Fibroblast of pulmonary artery (primary cell): ENCODE data around the gene TM9SF4.

Experiments used
- DNase-seq: peaks from one replicate; pipeline ENCODE4 v3.0.0-alpha.2; 2010; ENCODE audit warnings: low read depth
- H3K4me3 ChIP-seq: replicated peaks from 2 replicates; pipeline ENCODE4 v1.5.1; 2011; ENCODE audit warnings: low read depth, mild to moderate bottlenecking, control low read depth, low read length, moderate library complexity
- TF ChIP-seq, protein P1 (sequence below): IDR thresholded peaks from 2 replicates; pipeline ENCODE4 v1.5.1; 2011; ENCODE audit warnings: mild to moderate bottlenecking, control low read depth, low read length, inconsistent platforms; ENCODE audit errors: missing control alignments

The TM9SF4 gene

DNA sequence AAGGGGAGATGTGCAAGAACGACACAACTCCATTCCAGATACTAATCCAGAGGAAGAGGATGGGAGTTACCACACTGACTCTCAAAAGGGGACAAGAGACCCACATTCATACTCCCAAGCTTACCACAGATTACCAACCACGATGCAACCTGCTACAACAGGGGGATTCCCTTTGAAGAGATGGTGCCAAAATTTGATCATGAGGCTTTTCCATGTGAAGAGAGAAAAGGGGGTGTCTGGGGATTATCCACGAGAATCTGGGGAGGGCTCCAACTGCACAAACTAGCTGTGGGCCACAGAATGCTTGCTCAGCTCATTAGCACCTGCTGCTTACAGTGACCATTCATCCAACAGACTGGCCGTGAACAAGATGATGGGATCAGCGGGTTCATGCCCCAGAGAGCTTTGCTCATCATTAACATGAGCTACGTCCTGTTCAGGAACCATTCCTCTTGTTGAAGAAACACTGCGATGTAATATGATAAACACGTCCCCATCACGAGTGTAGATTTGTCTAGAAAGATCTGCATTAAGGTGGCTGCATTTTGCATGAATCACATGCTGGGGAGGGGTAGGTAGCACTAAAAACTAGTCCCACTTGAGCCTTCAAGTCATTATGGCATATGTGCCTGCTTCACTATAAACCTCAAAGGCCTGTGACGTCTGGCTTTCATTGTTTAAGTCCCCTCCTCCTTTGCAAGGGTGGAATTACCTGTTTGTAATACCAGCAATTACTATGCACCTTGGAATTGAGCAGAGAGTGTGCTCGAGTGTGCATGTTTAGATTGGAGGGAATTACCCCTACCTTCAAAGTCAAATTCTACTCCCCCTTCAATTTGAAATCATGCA lies 94.1 kb downstream of the TM9SF4 start:
- H3K4me3 ChIP-seq: no peak overlapping the region
- DNase-seq: no peak
- TF ChIP-seq, protein P1, sequence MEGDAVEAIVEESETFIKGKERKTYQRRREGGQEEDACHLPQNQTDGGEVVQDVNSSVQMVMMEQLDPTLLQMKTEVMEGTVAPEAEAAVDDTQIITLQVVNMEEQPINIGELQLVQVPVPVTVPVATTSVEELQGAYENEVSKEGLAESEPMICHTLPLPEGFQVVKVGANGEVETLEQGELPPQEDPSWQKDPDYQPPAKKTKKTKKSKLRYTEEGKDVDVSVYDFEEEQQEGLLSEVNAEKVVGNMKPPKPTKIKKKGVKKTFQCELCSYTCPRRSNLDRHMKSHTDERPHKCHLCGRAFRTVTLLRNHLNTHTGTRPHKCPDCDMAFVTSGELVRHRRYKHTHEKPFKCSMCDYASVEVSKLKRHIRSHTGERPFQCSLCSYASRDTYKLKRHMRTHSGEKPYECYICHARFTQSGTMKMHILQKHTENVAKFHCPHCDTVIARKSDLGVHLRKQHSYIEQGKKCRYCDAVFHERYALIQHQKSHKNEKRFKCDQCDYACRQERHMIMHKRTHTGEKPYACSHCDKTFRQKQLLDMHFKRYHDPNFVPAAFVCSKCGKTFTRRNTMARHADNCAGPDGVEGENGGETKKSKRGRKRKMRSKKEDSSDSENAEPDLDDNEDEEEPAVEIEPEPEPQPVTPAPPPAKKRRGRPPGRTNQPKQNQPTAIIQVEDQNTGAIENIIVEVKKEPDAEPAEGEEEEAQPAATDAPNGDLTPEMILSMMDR: no peak

GRCh38 chr20:32204205-32205109 lies 94.9 kb downstream of the TM9SF4 start:
- H3K4me3 ChIP-seq: no peak overlapping the region
- DNase-seq: peak; percentile 73
- TF ChIP-seq, protein P1: no peak

DNA sequence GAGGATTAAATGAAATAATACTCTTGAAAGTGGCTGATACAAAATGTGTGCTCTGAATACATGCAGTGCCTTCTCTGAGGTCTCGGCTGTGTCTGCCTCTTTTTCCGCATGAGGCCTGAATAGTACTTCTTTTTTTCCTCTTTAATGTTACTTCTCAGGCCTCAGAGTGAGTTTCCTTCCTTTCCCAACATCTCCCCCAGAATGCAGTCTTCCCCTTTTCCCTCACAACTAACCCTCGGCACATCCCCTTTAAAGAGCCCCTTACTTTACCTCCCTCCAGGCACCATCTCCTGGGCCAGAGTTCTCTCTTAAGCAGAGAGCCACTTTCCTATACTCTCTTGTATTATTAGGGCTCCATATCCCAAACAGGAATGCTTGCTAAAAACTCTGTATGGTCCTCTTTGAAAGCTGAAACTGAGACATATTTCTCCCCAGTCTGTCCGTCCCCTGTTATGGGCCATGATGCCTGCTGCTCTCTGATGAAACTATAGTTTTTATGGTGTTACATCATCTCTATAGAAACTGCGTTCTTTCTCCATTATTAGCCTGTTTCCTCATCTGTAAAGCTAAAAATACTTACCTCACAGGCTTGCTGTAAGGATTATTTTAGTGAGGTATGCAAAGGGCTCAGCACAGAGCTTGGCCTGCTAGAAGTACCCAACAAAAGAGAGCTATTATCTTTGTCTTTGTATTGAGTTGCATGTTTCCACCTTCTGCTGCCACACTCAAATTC lies 95.8 kb downstream of the TM9SF4 start:
- peak; percentile 48 for DNase-seq
- H3K4me3 ChIP-seq: no peak overlapping the region
- TF ChIP-seq, protein P1: no peak

DNA sequence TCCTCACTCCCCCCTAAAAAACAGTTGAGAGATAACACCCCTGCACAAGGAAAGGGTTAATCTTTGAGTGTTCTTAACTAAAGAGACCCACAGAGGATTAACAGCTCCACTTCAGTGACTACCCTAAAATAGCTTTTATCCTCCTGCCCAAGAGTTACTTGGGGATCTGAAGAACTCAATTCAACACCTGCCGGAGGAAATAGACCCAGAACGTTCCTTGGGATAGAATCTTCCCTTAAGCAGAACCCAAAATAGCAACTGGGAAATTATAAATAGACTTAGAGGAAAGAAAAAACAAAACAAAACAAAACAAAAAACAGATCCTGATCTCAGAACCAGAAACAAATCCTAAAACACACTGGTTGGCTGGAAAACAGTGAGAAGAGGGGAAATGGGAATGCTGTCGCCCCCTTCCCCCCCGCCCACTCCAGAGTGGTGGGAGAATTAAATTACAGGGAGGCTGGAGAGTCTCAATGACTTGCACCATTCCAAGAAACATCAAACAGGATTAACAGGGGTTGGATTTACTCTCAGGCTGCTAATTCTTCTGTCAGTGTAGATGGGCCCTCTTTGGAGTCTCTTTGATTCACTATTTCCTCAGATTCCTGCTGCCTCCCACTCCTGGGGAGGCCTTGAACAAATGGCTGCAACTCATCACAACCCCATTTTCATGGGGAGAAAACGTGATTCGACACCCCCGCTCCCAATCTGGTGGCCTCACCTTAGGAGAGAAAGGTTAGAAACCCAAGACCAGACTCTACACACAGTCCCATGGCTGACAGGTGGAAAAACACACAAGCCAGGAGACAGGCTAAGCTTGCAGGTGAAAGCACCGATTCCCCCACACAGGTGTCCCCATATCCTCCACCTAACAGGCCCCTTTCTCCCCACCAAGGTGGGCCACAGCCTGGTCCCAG lies 96.6 kb downstream of the TM9SF4 start:
- TF ChIP-seq, protein P1: no peak
- DNase-seq: no peak
- peak overlapping the region; percentile 100 for H3K4me3 ChIP-seq

DNA sequence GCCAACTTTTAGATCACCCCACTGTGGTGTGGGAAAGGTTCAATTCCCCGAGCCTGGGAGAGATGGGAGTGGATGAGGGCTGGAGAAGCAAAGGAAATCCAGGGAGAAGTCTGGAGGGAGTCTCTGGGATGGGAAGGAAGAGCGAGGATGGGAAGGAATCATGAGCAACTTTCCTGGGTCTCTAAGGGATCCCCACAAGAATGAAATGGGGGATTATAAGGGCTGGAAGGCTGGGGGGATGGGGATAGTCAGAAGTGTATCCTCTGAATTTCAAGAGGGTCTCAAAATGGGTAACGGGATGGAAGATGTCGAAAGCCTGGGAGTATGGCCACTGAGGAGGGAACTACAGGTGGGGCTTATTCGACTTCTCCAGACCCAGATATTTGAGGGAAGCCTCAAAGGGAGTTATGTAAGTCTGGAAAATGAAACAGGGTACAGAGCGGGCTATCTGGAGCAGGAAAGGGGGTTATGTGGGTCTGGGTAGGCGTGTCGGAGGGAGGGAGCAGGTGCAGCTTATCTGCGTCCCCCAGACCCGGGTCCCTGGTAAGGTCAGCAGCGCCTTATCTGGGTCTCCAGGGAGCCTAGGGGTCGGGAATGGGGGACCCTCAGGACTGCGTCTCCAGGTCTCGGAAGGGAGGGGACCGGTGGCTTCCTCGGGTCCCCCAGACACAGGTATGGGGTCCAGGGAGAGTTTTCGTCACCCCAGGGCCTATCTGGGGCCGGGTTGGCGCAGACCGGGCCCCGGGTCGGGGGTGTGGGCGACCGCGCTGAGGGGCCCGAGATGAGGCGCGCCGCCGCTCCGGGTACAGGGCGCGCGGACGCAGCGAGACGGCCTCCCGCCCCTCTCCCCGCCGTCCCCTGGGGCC lies 97.5 kb downstream of the TM9SF4 start:
- DNase-seq: no peak
- TF ChIP-seq, protein P1: no peak

More for the DNA sequence above, 97.5 kb downstream of the TM9SF4 start:
- peak overlapping the region; percentile 100 for H3K4me3 ChIP-seq
